ENCODE data around the gene ATP10D.

- TF ChIP-seq CTCF (IDR thresholded peaks at IDR 0.05; ENCODE audit: low read depth, low read length) (no peak), POLR2A (IDR thresholded peaks at IDR 0.05; ENCODE audit: extremely low read depth, insufficient read length) (no peak), MAX (IDR thresholded peaks at IDR 0.05; ENCODE audit: low read depth, low read length) (no peak), MYC (IDR thresholded peaks at IDR 0.05; ENCODE audit: low read depth, low read length) (no peak)
These were observed 51.9 kb downstream of the ATP10D start for GRCh38 chr4:47536966-47537365.

All from NB4 (cell line).